H9 (cell line): ENCODE results near the gene REXO4. TPM values are rescaled to one million over a fixed set of nuclear protein-coding genes. Genes with fewer than 3 reads are reported as not detected.
"Not testable (repeated sequence)": the region's sequence is repeated elsewhere in the genome, so short reads cannot be mapped to it uniquely, and the experiment has no call there.

Experiments used
- DNase-seq: peaks from one replicate; pipeline ENCODE4 v3.0.0-alpha.2; 2017
- H2AFZ ChIP-seq: one replicate; pipeline ENCODE4 v1.6.1; 2013; ENCODE audit warnings: mild to moderate bottlenecking, low read length, control low read depth, moderate library complexity
- H2AK5ac ChIP-seq: 2 replicates; pipeline ENCODE4 v1.6.1; 2013; ENCODE audit warnings: low read length, control low read depth, mixed read lengths; ENCODE audit not compliant: insufficient read length
- H2BK120ac ChIP-seq: one replicate; pipeline ENCODE4 v1.6.1; 2013; ENCODE audit warnings: low read depth, mild to moderate bottlenecking, low read length, control low read depth, inconsistent platforms; ENCODE audit not compliant: poor library complexity, severe bottlenecking
- H2BK12ac ChIP-seq: 2 replicates; pipeline ENCODE4 v1.6.1; 2013; ENCODE audit warnings: low read length, control low read depth, mixed read lengths, low read depth; ENCODE audit not compliant: insufficient read length
- H2BK15ac ChIP-seq: 2 replicates; pipeline ENCODE4 v1.6.1; 2013; ENCODE audit warnings: low read depth, low read length, control low read depth
- H2BK20ac ChIP-seq: one replicate; pipeline ENCODE4 v1.6.1; 2013; ENCODE audit warnings: low read depth, mild to moderate bottlenecking, low read length, control low read depth, inconsistent platforms; ENCODE audit not compliant: poor library complexity, severe bottlenecking
- H2BK5ac ChIP-seq: 2 replicates; pipeline ENCODE4 v1.6.1; 2013; ENCODE audit warnings: low read length, control low read depth, mixed read lengths; ENCODE audit not compliant: insufficient read length
- H3K14ac ChIP-seq: 2 replicates; pipeline ENCODE4 v1.6.1; 2013; ENCODE audit warnings: low read length, control low read depth; ENCODE audit not compliant: insufficient read depth
- H3K18ac ChIP-seq: 2 replicates; pipeline ENCODE4 v1.6.1; 2013; ENCODE audit warnings: low read depth, mild to moderate bottlenecking, mixed read lengths, low read length, control low read depth; ENCODE audit not compliant: insufficient read length
- H3K23ac ChIP-seq: 2 replicates; pipeline ENCODE4 v1.6.1; 2013; ENCODE audit warnings: low read length, control low read depth, mixed read lengths, low read depth; ENCODE audit not compliant: insufficient read length
- H3K23me2 ChIP-seq: 2 replicates; pipeline ENCODE4 v1.6.1; 2013; ENCODE audit warnings: low read depth, mild to moderate bottlenecking, mixed read lengths, low read length, control low read depth; ENCODE audit not compliant: insufficient read length, poor library complexity, severe bottlenecking
- H3K27ac ChIP-seq: 2 replicates; pipeline ENCODE4 v1.5.1; 2013; ENCODE audit warnings: low read length, control low read depth, mixed read lengths, low read depth; ENCODE audit not compliant: insufficient read length
- H3K27me3 ChIP-seq: 2 replicates; pipeline ENCODE4 v1.6.1; 2013; ENCODE audit warnings: low read length, control low read depth, inconsistent platforms; ENCODE audit not compliant: insufficient read depth
- H3K4ac ChIP-seq: 2 replicates; pipeline ENCODE4 v1.6.1; 2013; ENCODE audit warnings: low read depth, mild to moderate bottlenecking, control low read depth, inconsistent platforms, low read length, moderate library complexity
- H3K4me1 ChIP-seq: 2 replicates; pipeline ENCODE4 v1.6.1; 2013; ENCODE audit warnings: low read length, control low read depth, inconsistent platforms; ENCODE audit not compliant: insufficient read depth
- H3K4me2 ChIP-seq: 2 replicates; pipeline ENCODE4 v1.6.1; 2013; ENCODE audit warnings: low read length, control low read depth, mixed read lengths; ENCODE audit not compliant: insufficient read length, insufficient read depth
- H3K56ac ChIP-seq: 2 replicates; pipeline ENCODE4 v1.6.1; 2013; ENCODE audit warnings: low read depth, mild to moderate bottlenecking, mixed read lengths, low read length, control low read depth; ENCODE audit not compliant: insufficient read length
- H3K79me1 ChIP-seq: 2 replicates; pipeline ENCODE4 v1.6.1; 2013; ENCODE audit warnings: low read depth, mild to moderate bottlenecking, moderate library complexity, low read length, control low read depth, inconsistent platforms; ENCODE audit not compliant: insufficient read depth, poor library complexity, severe bottlenecking
- H3K79me2 ChIP-seq: 2 replicates; pipeline ENCODE4 v1.6.1; 2013; ENCODE audit warnings: low read length, control low read depth, inconsistent platforms; ENCODE audit not compliant: insufficient read depth
- H3K9ac ChIP-seq: 2 replicates; pipeline ENCODE4 v1.6.1; 2013; ENCODE audit warnings: low read length, control low read depth, mixed read lengths; ENCODE audit not compliant: insufficient read length; ENCODE audit errors: extremely low read depth
- H3K9me3 ChIP-seq: one replicate; pipeline ENCODE4 v1.6.1; 2013; ENCODE audit warnings: low read depth, low read length, inconsistent platforms; ENCODE audit not compliant: control insufficient read depth
- H3T11ph ChIP-seq: one replicate; pipeline ENCODE4 v1.6.1; 2013; ENCODE audit warnings: mild to moderate bottlenecking, low read length, control low read depth, inconsistent platforms
- H4K20me1 ChIP-seq: one replicate; pipeline ENCODE4 v1.6.1; 2013; ENCODE audit not compliant: control insufficient read depth, insufficient read length, insufficient read depth
- H4K5ac ChIP-seq: 2 replicates; pipeline ENCODE4 v1.6.1; 2013; ENCODE audit warnings: low read depth, mild to moderate bottlenecking, mixed read lengths, low read length, control low read depth; ENCODE audit not compliant: insufficient read length
- H4K8ac ChIP-seq: replicated peaks from 2 replicates; pipeline ENCODE4 v1.6.1; 2013; ENCODE audit warnings: low read length, control low read depth, mixed read lengths, low read depth; ENCODE audit not compliant: insufficient read length
- H4K91ac ChIP-seq: 2 replicates; pipeline ENCODE4 v1.6.1; 2013; ENCODE audit warnings: low read depth, mild to moderate bottlenecking, moderate library complexity, mixed read lengths, low read length, control low read depth; ENCODE audit not compliant: insufficient read length
- H3K27ac Mint-ChIP-seq, 3 experiments: 2 replicates in 2 of 3; 3 replicates in 1 of 3; pipeline ENCODE4 v1.8.0; 2020 to 2021; ENCODE audit warnings: mixed read lengths in 3 of 3, mild to moderate bottlenecking in 1 of 3, moderate library complexity in 1 of 3
- H3K27me3 Mint-ChIP-seq: 2 replicates; pipeline ENCODE4 v1.8.0; 2021; ENCODE audit warnings: low read depth, mild to moderate bottlenecking, moderate library complexity, mixed read lengths
- H3K36me3 Mint-ChIP-seq, 3 experiments: 2 replicates in 2 of 3; 3 replicates in 1 of 3; pipeline ENCODE4 v1.8.0; 2020 to 2021; ENCODE audit warnings: low read depth in 3 of 3, mixed read lengths in 3 of 3; ENCODE audit not compliant: insufficient read depth in 1 of 3
- H3K4me1 Mint-ChIP-seq, 2 experiments: 2 replicates each; pipeline ENCODE4 v1.8.0; 2020; ENCODE audit warnings: mixed read lengths in 2 of 2
- H3K4me3 Mint-ChIP-seq, 2 experiments: 2 replicates in 1 of 2; 3 replicates in 1 of 2; pipeline ENCODE4 v1.8.0; 2020 to 2021; ENCODE audit warnings: mild to moderate bottlenecking in 2 of 2, mixed read lengths in 2 of 2, moderate library complexity in 1 of 2
- H3K9me3 Mint-ChIP-seq, 2 experiments: 2 replicates in 1 of 2; 3 replicates in 1 of 2; pipeline ENCODE4 v1.8.0; 2020; ENCODE audit warnings: mild to moderate bottlenecking in 2 of 2, mixed read lengths in 2 of 2, moderate library complexity in 1 of 2
- WGBS: extraction: QIAGEN DNeasy Blood & Tissue Kit; methylation state at CpG from one replicate; pipeline ENCODE4 v1.1.7; 2013; ENCODE audit warnings: missing lambda C conversion rate, low lambda C conversion rate, mixed read lengths; ENCODE audit not compliant: insufficient read length; ENCODE audit errors: extremely low coverage; 5-methylcytosine and 5-hydroxymethylcytosine counted together
- total RNA-seq: library from RNA; stranded (reverse); gene quantifications from 2 replicates; pipeline ENCODE4 v1.2.1, GENCODE V29; 2021

The REXO4 gene
- total RNA-seq, 1 experiment from 2014 or later = 35.2 TPM

GRCh38 chr9:133391449-133391848, 26.4 kb downstream of the REXO4 start:
- not testable (repeated sequence) for H3K4ac ChIP-seq, H3K79me1 ChIP-seq, H3K27ac ChIP-seq, H3K4me1 Mint-ChIP-seq, H4K91ac ChIP-seq, H3K4me1 ChIP-seq, H3K36me3 Mint-ChIP-seq, H4K5ac ChIP-seq, H3K79me2 ChIP-seq, H2AFZ ChIP-seq, H3K9me3 ChIP-seq, DNase-seq, H2BK120ac ChIP-seq, H4K8ac ChIP-seq, H3K4me3 Mint-ChIP-seq, H3K27ac Mint-ChIP-seq, H3K23ac ChIP-seq, H3K18ac ChIP-seq, H2BK5ac ChIP-seq, H3T11ph ChIP-seq, H3K9ac ChIP-seq, H2BK20ac ChIP-seq, H3K56ac ChIP-seq, H3K4me2 ChIP-seq, H3K14ac ChIP-seq, H2AK5ac ChIP-seq, H3K27me3 ChIP-seq, H4K20me1 ChIP-seq, H3K23me2 ChIP-seq, H2BK15ac ChIP-seq, H2BK12ac ChIP-seq
- WGBS = no CpG with 5 or more reads among the region's 4 CpGs
- peaks cover 15% of the 10 kb centered on the region in 2 experiments for H3K9me3 Mint-ChIP-seq
- peaks cover 36% of the 10 kb centered on the region for H3K27me3 Mint-ChIP-seq
